Measurements from ENCODE around the gene DSG1. TPM values are rescaled to one million over a fixed set of nuclear protein-coding genes. Genes with fewer than 3 reads are reported as not detected.
"Not testable (repeated sequence)": the region's sequence is repeated elsewhere in the genome, so short reads cannot be mapped to it uniquely, and the experiment has no call there.

DSG1 gene
- total RNA-seq, 4 donors from 2014 or later, result not detected

DNA sequence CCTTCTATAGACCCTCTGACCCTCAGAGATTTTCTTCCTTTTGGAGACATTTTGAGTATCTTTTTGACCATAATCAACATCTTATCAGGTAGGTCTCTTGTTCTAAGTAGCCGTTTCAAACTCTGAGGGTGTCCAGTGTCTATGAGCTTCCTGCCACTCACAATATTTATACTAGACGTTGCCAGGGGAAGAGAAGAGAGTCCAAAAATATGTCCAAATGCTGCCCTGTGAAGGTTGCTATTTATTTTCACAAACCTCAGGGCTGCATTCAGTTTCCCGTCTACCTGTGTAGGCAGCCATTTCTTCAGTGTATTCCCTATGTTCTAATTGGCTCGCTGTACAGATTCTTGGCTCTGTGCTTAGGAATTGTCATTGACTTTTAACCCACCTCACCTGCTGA is 986 bp upstream of the DSG1 start:
- no peak for TF ChIP-seq POLR2AphosphoS5 (IDR thresholded peaks at IDR 0.05)
- no peak for TF ChIP-seq EP300 (IDR thresholded peaks at IDR 0.05)
- TF ChIP-seq, protein P1, sequence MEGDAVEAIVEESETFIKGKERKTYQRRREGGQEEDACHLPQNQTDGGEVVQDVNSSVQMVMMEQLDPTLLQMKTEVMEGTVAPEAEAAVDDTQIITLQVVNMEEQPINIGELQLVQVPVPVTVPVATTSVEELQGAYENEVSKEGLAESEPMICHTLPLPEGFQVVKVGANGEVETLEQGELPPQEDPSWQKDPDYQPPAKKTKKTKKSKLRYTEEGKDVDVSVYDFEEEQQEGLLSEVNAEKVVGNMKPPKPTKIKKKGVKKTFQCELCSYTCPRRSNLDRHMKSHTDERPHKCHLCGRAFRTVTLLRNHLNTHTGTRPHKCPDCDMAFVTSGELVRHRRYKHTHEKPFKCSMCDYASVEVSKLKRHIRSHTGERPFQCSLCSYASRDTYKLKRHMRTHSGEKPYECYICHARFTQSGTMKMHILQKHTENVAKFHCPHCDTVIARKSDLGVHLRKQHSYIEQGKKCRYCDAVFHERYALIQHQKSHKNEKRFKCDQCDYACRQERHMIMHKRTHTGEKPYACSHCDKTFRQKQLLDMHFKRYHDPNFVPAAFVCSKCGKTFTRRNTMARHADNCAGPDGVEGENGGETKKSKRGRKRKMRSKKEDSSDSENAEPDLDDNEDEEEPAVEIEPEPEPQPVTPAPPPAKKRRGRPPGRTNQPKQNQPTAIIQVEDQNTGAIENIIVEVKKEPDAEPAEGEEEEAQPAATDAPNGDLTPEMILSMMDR (IDR thresholded peaks at IDR 0.05), result no peak
- TF ChIP-seq POLR2A (IDR thresholded peaks at IDR 0.05; ENCODE audit: low read depth), result no peak
- no peak overlapping the region for H3K4me3 ChIP-seq
- H3K27me3 ChIP-seq, result peaks cover 0 to 1% (median 0%) of the 10 kb centered on the region in 4 donors
- no peak for DNase-seq (ENCODE audit: extremely low spot score)
- no peaks in the 10 kb centered on the region for H3K9me3 ChIP-seq
- no peak overlapping the region for H3K27ac ChIP-seq (replicated peaks in 1 of 4)
- 47% methylated on average over 4 of the region's 4 CpGs for WGBS
- no peaks in the 10 kb centered on the region for H3K36me3 ChIP-seq
- H3K4me1 ChIP-seq, result no peaks in the 10 kb centered on the region
- intact Hi-C loops (cut with DNase I), result no loop called here

DNA sequence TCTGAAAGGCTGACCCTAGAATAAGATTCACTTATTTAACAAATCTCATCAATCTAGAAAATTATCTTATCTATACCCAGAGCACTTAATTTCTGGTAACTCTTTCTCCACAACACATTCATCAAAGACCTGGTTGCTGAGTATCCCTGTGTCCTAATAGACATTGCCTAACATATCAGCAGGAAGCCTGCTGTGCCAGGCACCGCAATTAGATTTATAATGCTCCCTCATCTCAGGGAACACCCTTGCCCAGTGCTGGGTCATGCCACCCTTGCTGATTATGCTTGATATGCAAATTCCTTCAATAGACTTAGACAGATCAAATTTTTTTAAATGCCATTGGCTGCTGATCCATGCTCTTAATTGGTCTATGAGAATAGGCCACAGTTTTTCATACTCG is 3.8 kb downstream of the DSG1 start:
- Histone ChIP-seq H3K36me3 (no peaks in the 10 kb centered on the region), H3K9me3 (no peaks in the 10 kb centered on the region), H3K27me3 (no peaks in the 10 kb centered on the region), H3K4me1 (no peaks in the 10 kb centered on the region), H3K4me3 (no peak overlapping the region), H3K27ac (replicated peaks in 1 of 4) (no peak overlapping the region)
- no peak for DNase-seq (ENCODE audit: extremely low spot score)
- intact Hi-C loops (cut with DNase I), result no loop called here
- 68% methylated on average over 2 of the region's 2 CpGs for WGBS
- no peak for TF ChIP-seq POLR2A (IDR thresholded peaks at IDR 0.05; ENCODE audit: low read depth)
- no peak for TF ChIP-seq POLR2AphosphoS5 (IDR thresholded peaks at IDR 0.05)
- TF ChIP-seq EP300 (IDR thresholded peaks at IDR 0.05), result no peak

DNA sequence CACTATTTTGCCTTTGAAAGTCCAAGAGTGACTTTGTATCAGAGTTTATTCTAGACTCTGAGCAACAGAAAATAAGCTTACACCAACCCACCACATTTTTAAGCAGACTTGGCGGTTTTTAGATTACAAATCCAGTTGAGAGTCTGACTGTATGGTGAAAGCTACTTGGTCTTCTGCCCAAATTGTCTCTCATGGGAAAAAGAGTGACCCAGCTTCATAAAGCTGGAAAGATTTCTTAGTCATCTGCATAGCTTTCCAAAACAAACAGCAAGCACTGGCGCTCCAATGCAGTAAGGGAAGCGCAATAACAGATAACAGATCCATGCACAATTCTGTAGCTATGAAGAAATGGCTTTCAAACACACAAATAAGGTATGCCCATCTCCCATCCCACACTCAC is 7.1 kb downstream of the DSG1 start:
- TF ChIP-seq, protein P1 (IDR thresholded peaks at IDR 0.05), result no peak
- TF ChIP-seq EP300 (IDR thresholded peaks at IDR 0.05) (no peak), POLR2AphosphoS5 (IDR thresholded peaks at IDR 0.05) (no peak), POLR2A (IDR thresholded peaks at IDR 0.05; ENCODE audit: low read depth) (no peak)
- Histone ChIP-seq H3K27me3 (no peaks in the 10 kb centered on the region), H3K4me1 (no peaks in the 10 kb centered on the region), H3K27ac (replicated peaks in 1 of 4) (no peak overlapping the region), H3K4me3 (no peak overlapping the region), H3K9me3 (no peaks in the 10 kb centered on the region), H3K36me3 (no peaks in the 10 kb centered on the region)
- no peak for DNase-seq (ENCODE audit: extremely low spot score)
- intact Hi-C loops (cut with DNase I), result no loop called here
- 77% methylated on average over 3 of the region's 3 CpGs for WGBS

DNA sequence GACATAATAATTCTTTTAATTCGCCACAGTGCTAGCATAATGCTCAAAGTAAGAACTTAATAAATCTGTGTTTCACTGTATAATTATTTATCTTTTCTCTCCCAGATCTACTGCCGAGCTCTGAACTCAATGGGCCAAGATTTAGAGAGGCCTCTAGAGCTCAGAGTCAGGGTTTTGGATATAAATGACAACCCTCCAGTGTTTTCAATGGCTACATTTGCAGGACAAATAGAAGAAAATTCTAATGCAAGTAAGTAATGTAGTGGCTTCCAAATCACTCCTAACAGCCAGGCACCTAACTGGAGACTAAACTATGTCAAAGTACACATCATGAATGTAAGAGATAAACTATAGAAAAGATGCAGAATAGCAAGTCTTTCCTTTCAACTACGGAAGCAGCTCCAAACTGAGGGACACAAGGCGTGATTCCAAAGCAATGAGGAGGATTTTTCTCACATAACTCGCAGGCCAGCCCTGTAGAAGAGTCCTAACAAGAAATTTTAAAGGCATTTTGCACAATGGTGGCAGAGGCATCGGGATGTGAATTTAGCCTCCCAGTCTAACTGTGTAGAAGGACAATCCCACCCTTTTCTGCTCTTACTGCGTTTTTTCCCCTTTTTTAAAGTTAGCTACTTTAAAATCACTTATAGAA is 12.0 kb downstream of the DSG1 start:
- intact Hi-C loops (cut with DNase I), result no loop called here
- no peak overlapping the region for H3K27ac ChIP-seq (replicated peaks in 1 of 4)
- no peak for DNase-seq (ENCODE audit: extremely low spot score)

DNA sequence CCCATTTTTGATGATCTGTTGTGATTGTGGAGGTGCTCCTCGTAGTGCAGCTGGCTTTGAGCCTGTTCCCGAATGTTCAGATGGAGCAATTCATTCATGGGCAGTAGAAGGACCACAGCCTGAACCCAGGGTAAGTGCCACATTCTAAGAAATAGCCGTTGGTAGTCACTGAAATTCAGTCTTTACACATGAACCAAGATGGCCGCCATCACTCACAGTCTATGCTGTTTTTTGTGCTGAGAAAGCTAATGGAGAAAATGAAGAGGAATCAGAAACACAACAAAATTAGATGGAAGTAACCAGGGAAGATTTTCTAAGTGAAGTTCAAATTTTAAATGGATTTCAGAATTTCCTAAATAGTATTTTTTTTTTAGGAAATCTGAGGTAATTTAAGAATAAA is 25.5 kb downstream of the DSG1 start:
- 85% methylated on average over 4 of the region's 4 CpGs for WGBS
- no peak overlapping the region for H3K4me3 ChIP-seq
- TF ChIP-seq POLR2A (IDR thresholded peaks at IDR 0.05; ENCODE audit: low read depth) (no peak), EP300 (IDR thresholded peaks at IDR 0.05) (no peak), POLR2AphosphoS5 (IDR thresholded peaks at IDR 0.05) (no peak)
- TF ChIP-seq, protein P1 (IDR thresholded peaks at IDR 0.05), result no peak
- no peaks in the 10 kb centered on the region for H3K27me3 ChIP-seq
- H3K4me1 ChIP-seq, result no peaks in the 10 kb centered on the region
- no peaks in the 10 kb centered on the region for H3K36me3 ChIP-seq
- H3K9me3 ChIP-seq, result no peaks in the 10 kb centered on the region
- DNase-seq (ENCODE audit: extremely low spot score), result no peak
- intact Hi-C loops (cut with DNase I), result no loop called here
- no peak overlapping the region for H3K27ac ChIP-seq (replicated peaks in 1 of 4)

More for the DNA sequence above, 12.0 kb downstream of the DSG1 start:
- Histone ChIP-seq H3K36me3 (no peaks in the 10 kb centered on the region), H3K27me3 (no peaks in the 10 kb centered on the region), H3K4me1 (no peaks in the 10 kb centered on the region), H3K4me3 (no peak overlapping the region), H3K9me3 (no peaks in the 10 kb centered on the region)
- WGBS, result 63% methylated on average over 7 of the region's 7 CpGs
- TF ChIP-seq POLR2AphosphoS5 (IDR thresholded peaks at IDR 0.05), result no peak
- no peak for TF ChIP-seq EP300 (IDR thresholded peaks at IDR 0.05)
- TF ChIP-seq, protein P1 (IDR thresholded peaks at IDR 0.05), result no peak
- TF ChIP-seq POLR2A (IDR thresholded peaks at IDR 0.05; ENCODE audit: low read depth), result no peak

DNA sequence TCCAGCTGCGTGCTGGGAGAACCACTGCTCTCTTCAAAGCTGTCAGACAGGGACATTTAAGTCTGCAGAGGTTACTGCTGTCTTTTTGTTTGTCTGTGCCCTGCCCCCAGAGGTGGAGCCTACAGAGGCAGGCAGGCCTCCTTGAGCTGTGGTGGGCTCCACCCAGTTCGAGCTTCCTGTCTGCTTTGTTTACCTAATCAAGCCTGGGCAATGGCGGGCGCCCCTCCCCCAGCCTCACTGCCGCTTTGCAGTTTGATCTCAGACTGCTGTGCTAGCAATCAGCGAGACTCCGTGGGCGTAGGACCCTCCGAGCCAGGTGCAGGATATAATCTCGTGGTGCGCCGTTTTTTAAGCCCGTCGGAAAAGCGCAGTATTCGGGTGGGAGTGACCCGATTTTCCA is 35.4 kb downstream of the DSG1 start:
- H3K36me3 ChIP-seq, result not testable (repeated sequence)
- no CpG with 5 or more reads among the region's 17 CpGs for WGBS

More for the DNA sequence above, 35.4 kb downstream of the DSG1 start:
- H3K27me3 ChIP-seq; H3K9me3 ChIP-seq; intact Hi-C loops (cut with DNase I); H3K4me3 ChIP-seq; DNase-seq (ENCODE audit: extremely low spot score); H3K4me1 ChIP-seq; H3K27ac ChIP-seq (replicated peaks in 1 of 4): not testable (repeated sequence)

Measured in esophagus muscularis mucosa (tissue), 4 donors.